Liver (tissue), 3 donors: ENCODE results near the gene SIGLEC12.

Experiments used
- ATF3 ChIP-seq: IDR thresholded peaks from 2 replicates; pipeline ENCODE4 v1.6.1; 2016; ENCODE audit warnings: antibody characterized with exemption
- CTCF ChIP-seq: fragments of 150-350 bp; IDR thresholded peaks from 2 replicates; pipeline ENCODE4 v1.5.1; 2017; ENCODE audit warnings: improper control_type of control experiment, low read depth, low read length; ENCODE audit not compliant: missing input control
- EGR1 ChIP-seq, 2 donors: IDR thresholded peaks; 2 replicates each; pipeline ENCODE4 v1.6.1; 2016 to 2018; ENCODE audit warnings: antibody characterized with exemption in 2 of 2, low read depth in 2 of 2
- FOXA1 ChIP-seq: IDR thresholded peaks from 2 replicates; pipeline ENCODE4 v1.6.1; 2016; ENCODE audit warnings: antibody characterized with exemption
- GABPA ChIP-seq, 2 donors: IDR thresholded peaks in 1 of 2; conservative IDR thresholded peaks in 1 of 2; 2 replicates each; pipeline ENCODE4 v1.6.1; 2016; ENCODE audit warnings: antibody characterized with exemption in 2 of 2, mild to moderate bottlenecking in 1 of 2, moderate library complexity in 1 of 2
- JUND ChIP-seq, 2 donors: IDR thresholded peaks; 2 replicates each; pipeline ENCODE4 v1.6.1; 2016; ENCODE audit warnings: antibody characterized with exemption in 2 of 2
- RAD21 ChIP-seq, 2 donors: IDR thresholded peaks; 2 replicates each; pipeline ENCODE4 v1.6.1; 2016; ENCODE audit warnings: antibody characterized with exemption in 2 of 2, mild to moderate bottlenecking in 2 of 2
- RXRA ChIP-seq, 2 donors: IDR thresholded peaks; 2 replicates each; pipeline ENCODE4 v1.6.1; 2017 to 2018; ENCODE audit warnings: antibody characterized with exemption in 2 of 2, mild to moderate bottlenecking in 1 of 2
- YY1 ChIP-seq: IDR thresholded peaks from 2 replicates; pipeline ENCODE4 v1.6.1; 2016; ENCODE audit warnings: antibody characterized with exemption, mild to moderate bottlenecking
- TF ChIP-seq, protein P1 (sequence below): IDR thresholded peaks from 2 replicates; pipeline ENCODE4 v1.6.1; 2016; ENCODE audit warnings: antibody characterized with exemption
- donor health status: healthy.
- donor health status: healthy.

DNA sequence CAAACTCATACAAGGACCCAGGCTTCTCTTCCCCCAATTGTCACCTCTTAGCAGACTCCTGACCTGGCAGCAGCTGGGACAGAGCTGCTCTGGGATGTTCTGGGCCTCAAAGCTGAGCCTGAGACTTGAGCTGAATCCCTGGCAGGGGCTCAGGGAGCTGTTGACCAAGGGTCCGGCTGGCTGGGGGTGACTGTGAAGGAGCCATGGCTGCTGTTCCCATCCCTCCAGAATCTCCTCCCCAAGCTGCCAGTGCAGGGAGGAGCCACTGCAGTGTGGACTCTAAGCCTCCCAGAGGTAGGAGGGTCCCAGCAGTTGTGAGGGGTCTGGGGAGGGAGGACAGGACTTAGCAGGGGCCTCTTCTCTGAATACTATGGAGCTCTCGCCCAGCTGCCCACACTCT is 27.7 kb upstream of the SIGLEC12 start:
- TF ChIP-seq GABPA (IDR thresholded peaks at IDR 0.05 in 1 of 2, conservative IDR thresholded peaks at IDR 0.05 in 1 of 2) (no peak), CTCF (no peak), ATF3 (no peak), EGR1 (IDR thresholded peaks at IDR 0.05; ENCODE audit: low read depth in 2 of 2) (no peak), YY1 (no peak), JUND (IDR thresholded peaks at IDR 0.05) (no peak), RAD21 (IDR thresholded peaks at IDR 0.05) (no peak), RXRA (IDR thresholded peaks at IDR 0.05) (no peak), FOXA1 (no peak)
- TF ChIP-seq, protein P1, sequence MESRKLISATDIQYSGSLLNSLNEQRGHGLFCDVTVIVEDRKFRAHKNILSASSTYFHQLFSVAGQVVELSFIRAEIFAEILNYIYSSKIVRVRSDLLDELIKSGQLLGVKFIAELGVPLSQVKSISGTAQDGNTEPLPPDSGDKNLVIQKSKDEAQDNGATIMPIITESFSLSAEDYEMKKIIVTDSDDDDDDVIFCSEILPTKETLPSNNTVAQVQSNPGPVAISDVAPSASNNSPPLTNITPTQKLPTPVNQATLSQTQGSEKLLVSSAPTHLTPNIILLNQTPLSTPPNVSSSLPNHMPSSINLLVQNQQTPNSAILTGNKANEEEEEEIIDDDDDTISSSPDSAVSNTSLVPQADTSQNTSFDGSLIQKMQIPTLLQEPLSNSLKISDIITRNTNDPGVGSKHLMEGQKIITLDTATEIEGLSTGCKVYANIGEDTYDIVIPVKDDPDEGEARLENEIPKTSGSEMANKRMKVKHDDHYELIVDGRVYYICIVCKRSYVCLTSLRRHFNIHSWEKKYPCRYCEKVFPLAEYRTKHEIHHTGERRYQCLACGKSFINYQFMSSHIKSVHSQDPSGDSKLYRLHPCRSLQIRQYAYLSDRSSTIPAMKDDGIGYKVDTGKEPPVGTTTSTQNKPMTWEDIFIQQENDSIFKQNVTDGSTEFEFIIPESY: no peak
